Middle frontal gyrus (tissue), 1 donor: ENCODE data around the gene DNM2.

Source experiments
- DNase-seq: peaks from one replicate; pipeline ENCODE4 v3.0.0-alpha.2; 2015; ENCODE audit warnings: low spot score; ENCODE audit errors: extremely low spot score

Gene DNM2

DNA sequence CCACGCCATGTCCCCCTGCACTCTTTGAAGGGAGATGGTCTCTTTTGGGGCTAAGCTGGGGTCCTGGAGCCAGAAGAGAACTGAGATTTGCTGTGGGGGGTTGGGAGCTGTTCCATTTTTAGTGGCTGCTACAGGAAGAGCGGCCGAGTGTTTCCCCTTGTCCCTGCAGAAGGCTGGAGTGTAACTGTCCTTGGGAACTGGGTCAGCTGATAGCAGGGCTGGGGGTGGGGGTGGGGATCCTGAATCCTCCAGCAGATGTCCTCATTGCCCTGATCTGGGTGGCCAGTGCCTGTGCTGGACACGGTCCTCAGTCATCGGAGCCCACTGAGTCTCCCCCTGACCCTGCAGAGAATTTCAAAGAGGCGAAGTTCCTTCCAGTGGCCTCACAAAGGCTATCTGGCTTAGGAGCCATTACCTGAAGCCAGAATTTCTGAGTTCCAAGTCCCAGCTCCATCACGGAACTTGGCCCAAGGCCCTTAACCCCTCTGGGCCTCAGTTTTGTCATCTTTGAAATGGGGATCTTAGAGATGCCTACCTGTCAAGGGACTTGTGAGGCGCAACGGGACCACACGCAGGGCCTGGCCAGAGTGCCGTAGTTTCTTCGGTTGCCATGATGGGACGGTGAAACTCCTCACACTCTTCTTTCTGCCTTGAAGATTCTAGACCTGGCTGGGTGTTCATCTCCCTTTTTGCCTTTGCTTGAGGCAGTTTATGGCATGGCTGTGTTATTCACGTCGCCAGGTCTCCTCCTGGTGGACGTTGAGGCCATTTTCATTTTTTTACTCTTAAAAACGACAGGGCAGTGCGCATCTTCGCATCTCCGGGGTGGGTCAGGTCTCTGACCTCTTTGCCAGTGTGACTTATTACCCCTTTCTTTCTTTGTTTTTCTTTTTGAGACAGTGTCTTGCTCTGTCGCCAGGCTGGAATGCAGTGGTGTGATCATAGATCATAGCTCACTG lies 51.9 kb downstream of the DNM2 start:
- DNase-seq: no peak

DNA sequence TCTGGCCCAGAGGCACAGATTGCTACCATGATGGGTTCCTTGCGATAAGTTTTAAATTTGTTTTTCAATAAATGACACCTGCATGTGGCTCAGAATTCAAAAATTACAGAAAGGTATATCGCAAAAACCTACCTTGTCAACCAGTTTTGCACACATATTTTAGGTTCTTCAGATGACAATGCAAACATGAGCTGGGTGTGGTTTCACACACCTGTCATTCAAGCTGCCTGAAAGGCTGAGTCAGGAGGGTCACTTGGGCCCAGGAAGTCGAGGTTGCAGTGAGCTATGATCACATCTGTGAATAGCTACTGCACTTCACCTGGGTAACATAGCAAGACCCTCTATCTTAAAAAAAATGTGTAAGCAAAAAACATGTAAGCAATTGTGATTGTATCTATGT lies 56.1 kb downstream of the DNM2 start:
- DNase-seq: no peak

DNA sequence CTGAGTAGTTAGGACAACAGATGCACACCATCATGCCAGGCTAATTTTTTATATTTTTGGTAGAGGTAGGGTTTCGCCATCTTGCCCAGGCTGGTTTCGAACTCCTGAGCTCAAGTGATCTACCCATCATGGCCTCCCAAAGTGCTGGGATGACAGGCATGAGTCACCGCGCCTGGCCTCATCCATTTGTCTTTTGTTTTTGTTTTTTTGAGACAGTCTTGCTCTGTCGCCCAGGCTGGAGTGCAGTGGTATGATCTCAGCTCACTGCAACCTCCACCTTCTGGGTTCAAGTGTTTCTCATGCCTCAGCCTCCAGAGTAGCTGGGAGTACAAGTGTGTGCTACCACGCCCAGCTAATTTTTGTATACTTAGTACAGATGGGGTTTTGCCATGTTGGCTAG lies 57.0 kb downstream of the DNM2 start:
- DNase-seq: no peak

DNA sequence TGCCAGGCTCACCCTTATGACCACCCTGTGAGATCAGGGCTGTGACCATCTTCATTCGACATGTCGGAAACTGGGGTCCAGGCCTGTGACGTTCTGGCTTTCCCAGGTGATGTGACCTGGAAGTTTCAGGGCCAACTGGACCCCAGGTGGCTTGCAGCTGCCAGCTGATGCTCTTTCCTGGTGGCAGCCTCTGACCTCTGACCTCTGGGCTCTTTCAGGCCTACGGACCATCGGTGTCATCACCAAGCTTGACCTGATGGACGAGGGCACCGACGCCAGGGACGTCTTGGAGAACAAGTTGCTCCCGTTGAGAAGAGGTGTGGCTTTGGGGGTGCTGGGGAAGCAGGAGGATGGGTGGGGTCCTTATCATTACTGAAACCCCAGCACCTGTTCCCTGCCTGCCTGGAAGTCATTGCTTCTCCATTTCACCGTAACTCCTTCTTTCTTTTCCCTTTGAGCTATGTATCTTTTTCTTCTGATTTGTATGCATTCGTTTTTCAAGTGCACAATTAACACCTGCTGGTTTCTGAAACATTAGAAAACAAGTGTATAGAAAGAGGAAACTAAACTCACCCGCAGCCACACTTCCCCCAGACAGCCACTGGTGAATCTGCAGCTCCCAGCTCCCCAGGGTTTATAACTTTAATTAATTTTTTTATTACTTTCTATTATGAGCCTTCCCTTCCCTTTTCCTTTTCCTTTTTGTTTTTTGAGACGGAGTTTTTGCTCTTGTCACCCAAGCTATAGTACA lies 59.2 kb downstream of the DNM2 start:
- DNase-seq: no peak

DNA sequence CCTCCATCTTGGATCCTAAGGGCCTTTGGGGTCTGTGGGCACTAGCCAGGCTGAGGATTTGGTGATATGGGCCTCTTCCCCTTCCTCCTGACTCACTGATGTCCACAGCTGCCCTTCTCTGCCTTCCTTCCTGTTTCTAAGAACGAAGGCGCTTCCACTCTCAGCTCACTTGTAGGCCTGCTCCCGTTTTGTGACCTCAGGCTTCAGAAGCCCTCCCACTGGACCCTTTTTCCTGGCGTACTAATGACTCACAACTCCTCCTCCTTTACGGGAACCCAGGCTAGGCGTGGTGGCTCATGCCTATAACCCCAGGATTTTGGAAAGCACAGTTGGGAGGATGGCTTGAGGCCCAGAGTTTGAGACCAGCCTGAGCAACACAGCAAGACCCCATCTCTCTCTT lies 62.5 kb downstream of the DNM2 start:
- DNase-seq: no peak

DNA sequence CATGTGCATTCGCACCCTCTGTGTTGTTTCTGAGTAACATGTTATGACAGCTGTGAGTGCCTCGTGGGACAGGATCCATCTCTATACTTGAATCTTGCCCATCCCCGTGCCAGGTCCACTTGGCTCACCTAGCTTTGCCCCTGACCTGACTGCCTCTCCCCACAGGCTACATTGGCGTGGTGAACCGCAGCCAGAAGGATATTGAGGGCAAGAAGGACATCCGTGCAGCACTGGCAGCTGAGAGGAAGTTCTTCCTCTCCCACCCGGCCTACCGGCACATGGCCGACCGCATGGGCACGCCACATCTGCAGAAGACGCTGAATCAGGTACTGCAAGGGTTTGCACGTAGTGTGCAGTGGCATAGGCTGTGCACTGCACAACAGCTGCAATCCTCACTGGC lies 64.9 kb downstream of the DNM2 start:
- no peak for DNase-seq

DNA sequence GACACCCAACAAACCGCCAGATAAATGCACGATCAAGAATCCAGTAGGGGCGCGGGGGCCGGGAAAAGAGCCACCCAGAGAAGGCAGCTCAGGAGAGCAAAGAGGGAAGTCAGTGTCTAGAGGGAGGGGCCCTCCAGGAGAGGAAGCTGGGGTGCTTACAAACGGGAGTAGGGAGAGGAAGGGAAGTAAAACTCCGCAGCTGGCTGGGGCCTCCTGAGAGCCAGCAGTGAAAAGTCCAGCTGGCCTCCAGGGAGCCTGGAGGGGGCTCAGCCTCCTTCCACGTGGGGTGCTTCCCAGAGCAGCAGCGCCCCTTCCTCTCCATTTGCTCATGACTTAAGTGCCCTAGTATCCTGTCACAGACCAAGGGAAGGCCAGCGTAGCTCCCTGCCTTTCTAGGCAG lies 66.4 kb downstream of the DNM2 start:
- no peak for DNase-seq

DNA sequence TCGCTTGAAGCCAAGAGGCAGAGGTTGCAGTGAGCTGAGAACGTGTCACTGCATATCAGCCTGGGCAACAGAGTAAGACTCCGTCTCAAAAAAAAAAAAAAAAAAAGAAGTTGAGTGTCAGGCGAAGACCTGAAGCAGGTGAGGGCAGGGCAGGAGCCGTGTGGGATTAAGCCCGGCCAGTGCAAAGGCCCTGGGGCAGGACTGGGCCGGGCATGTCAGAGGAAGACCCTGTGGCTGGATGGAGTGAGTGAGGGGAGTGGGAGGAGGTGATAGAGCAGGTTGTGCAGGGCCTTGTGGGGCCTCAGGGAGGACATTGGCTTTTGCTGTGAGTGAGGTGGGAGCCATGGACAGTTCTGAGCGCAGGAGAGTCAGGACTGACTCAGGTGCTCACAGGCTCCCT lies 70.3 kb downstream of the DNM2 start:
- no peak for DNase-seq

DNA sequence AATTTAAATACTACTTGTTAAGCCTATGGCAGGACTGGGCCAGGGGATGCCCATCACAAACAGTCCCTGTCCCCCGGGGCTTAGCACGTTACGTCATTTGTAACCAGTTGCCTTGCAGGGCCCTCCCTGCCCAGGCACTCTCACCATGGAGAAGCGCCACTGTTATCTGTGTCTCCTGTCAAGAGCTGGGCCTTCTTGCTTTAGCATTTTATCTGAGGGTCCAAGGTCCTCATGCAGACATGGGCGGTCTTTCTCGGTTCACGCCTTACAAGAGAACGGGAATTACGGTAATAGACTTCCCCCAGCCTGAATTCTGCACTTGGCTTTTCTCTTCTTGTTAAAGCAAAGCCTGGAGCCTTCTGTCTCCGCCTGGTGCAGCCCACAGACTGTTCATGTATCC lies 72.0 kb downstream of the DNM2 start:
- no peak for DNase-seq

DNA sequence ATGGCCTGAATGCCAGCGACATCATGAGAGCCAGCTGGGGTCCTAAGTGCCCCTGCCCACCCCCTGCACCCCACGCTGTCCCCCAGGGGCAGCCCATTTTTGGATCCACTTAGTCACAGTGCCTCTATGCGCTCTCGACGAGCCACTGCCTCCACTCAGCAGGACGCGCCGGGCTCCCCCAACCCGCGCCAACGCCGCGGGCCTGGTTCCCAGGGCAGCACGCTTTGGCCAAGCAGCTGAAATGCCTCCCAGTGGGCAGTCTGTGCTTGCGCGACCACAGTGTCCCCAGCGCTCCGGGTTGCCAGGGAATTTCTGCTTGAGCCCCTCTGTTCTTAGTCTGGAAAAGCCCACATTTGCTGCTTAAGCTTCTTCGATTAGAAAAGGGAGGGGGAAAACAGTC lies 78.8 kb downstream of the DNM2 start:
- no peak for DNase-seq

DNA sequence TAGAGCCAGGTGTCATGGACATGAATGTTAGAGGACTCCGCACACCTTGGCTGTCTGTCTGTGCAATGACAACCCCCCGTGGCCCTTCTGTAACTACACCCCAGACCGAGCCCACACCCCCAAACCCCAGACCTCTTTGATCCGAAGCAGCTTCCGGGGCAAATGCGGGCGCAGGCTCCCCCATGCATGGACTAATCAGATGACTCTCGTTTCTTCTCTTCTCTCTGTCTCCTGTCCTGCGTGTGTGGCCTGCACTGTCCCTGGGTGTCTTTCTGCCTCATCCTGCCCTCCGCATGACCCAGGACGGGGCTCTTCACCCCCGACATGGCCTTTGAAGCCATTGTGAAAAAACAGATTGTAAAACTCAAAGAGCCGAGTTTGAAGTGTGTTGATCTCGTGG lies 79.2 kb downstream of the DNM2 start:
- DNase-seq: no peak

DNA sequence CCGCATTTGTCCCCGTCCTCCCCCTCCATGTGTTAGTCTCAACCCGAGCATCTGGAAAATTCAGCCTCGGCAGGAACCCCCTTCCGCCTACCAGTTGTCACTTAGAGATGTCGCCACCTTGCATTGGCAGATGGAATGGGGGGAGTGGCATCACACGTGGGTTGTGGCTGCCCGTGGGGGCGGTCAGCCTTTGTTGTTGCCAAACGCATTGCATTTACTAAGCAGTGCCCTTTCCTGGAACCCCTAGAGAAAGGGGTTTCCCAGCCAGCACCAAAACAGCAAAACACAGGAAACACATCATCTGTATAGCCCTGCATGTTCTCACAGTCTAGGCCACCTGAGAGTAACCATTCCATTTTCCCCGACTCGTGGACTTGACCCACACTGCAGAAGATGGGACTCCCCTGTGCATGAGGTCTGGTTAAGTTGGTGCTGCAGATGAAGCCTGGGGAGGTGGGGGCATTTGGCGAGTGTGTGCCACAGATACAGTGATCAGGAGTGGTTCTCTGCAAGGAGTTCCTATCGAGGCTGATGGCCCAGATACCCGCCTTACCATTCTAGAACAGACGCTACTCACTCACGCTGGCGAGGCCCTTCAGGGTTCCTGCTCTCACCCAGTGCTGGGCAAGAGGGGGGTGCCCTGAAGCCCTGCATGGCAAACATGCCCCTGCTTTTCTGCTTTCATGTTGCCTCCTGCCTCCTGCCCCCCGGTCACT lies 79.8 kb downstream of the DNM2 start:
- no peak for DNase-seq

DNA sequence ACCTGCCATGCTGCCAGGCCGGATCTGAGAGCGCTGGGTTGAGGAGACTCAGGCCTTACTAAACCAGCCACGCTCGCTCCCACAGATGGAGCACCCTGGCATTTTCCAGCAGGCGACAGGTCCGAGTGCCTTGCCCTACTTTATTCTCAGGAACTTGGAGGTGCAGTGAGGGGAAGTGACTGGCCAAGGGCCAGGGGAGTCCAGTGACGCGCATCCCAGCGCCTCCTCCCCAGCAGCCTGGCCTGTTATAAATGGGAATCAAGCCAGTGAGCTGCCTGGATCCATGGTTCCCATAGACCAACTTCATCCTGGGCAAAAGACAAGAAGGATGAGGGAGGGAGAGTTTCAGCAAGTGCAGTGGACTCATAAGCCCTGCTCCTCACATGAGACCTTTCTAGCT lies 82.6 kb downstream of the DNM2 start:
- DNase-seq: no peak

DNA sequence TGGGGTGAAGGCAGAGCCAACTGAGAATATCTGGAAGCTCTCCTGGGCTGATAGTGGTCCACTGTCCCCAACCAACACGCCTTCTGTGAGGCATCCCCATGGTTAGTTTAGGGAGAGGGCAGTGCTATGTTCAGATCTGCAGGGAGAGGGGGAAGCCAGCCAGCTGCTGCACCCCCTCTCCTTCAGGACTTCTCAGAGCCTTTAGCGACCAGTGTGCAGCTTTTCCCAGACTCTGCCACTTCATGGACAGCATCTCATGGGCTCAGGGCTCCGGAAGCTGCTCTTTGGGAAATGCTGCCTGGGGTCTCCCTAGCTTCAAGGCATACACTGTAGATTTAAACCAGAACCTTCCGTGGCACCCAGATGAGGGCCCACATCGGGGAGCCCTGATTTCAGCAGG lies 84.6 kb downstream of the DNM2 start:
- no peak for DNase-seq

DNA sequence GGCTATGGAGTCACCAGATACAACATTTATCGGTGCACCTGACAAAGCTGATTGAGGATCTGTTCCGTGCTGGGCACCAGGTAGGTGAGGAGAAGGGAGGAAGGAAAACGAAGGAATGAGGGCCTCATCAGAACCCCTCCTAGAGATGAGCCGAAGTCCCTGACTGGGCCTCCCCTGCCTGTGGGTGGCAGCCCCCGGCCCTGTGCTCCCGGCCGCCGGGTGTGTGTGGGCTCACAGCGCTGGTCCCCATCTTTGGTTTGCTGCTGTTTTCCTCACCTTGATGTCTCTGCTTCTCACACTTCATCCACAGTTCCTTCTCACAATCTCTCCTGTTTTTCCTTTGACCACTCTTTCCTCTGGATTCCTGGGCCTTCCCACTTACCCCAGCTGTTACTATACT lies 85.4 kb downstream of the DNM2 start:
- DNase-seq: no peak

DNA sequence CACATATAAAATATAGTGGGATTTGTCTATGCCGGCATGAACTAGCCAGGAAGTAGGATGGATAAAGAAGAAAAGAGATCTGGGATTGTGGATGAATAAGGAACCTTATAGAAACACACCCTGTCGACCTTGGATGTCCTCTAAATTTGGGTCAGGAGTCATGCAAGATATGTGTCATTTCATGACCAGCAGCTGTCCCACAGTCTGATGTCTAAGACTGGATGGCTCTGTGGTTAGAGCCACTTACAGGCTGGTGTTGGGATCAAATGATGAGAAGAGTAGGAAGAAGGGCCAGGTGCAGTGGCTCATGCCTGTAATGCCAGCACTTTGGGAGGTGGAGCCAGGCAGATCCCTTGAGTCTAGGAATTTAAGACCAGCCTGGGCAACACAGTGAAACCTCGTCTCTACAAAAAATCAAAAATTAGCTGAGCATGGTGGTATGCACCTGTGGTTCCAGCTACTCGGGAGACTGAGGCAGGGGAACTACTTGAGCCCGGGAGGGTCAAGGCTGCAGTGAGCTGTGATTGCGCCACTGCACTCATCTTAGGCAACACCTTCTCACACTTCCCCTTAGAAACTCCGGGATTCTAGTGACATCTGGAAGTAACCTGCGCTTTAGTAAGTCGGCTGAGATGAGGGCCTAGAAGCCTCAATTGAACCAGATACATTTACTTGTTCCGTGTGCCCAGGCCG lies 87.3 kb downstream of the DNM2 start:
- DNase-seq: no peak

DNA sequence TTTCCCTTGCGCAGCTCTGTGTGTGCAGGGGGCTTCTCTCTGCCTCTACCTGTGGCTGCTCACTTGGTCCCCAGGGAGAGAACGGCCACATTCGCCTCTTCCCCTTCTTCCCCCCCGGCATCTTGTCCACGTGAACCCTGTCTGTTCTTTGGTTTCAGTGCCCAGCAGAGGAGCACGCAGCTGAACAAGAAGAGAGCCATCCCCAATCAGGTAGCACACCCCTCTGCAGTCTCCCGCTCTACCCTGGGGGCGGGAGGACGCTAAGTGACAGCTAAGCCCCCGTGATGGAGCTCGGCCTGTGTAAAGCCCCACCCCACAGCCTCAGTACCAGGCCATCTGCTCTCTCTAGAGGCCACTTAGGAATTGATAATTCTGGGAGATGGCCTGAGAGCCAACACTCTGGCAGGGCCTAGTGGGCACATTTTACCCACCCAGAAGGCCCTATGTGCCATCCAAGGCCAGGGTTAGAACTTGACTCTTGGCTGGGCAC lies 87.9 kb downstream of the DNM2 start:
- DNase-seq: no peak

DNA sequence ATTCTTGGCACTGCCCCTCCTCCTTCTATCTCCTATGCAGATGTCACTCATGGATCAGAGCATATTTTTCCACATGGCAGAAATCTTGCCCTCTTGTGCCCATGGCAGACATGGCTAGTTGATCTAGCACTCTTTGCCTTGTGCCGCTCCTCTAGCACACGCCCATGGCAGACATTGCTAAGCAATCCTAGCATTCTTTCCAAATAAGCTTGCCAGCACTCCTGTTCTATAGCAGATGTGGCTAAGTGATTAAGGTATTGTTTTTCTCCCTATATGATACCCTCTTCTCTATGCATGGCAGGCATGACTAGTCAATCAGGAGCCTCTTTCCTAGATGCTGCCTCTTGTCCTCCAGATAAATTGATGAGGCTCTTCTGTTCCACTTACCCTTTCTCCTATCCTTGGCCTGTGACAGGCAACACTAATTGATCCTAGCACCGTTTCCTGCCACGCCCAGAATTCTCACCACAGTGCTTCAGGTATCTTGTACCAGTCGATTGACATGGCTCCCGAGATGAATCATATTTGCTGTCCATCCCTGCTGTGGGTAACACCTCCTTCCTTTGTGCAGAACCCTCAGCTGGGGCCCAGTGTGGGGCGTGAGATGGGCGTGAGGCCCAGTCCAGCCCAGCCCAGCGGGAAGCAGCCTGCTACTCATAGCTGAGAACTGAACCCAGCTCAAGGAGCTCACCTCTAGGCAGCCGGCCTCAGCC lies 91.2 kb downstream of the DNM2 start:
- DNase-seq: no peak

DNA sequence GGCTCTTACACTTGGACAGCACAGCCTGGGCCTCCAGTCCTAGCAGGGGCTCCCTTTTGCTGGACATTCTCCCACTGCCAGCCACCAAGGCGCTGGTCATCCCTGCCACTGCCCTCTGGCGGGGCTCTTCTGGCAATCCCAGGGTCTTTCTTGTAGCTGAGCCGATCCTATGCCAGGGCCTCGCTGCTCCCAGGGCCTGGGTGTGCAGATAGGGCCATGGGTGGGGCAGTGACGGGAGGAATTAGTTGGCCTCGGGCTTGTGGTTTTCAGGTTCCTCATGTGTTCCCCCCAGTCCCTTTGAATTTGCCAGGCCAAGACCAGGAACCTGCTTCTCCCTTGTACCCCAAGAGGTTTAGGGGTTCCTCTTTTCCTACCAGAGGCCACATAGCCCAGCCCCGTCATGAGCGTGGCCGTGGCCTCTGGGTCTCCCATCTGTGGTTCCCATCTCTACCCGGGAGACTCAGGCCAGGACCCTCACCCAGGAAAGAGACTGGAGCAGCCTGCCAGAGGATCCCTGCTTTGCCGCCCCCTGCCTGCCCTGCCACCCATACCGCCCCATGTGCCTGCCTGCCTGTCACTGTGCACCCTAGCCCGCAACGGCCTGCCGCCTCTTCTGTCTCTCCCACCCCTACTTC lies 91.9 kb downstream of the DNM2 start:
- DNase-seq: no peak
